ENCODE results near the gene RAP2A.

The RAP2A gene

GRCh38 chr13:97433727-97434396, at the start of gene RAP2A:
RAP2A (plus strand) TSS chr13:97434169; CDS start chr13:97434471, 302 bp downstream.
- peak; percentile 70 for DNase-seq (ENCODE audit: low spot score)

DNA sequence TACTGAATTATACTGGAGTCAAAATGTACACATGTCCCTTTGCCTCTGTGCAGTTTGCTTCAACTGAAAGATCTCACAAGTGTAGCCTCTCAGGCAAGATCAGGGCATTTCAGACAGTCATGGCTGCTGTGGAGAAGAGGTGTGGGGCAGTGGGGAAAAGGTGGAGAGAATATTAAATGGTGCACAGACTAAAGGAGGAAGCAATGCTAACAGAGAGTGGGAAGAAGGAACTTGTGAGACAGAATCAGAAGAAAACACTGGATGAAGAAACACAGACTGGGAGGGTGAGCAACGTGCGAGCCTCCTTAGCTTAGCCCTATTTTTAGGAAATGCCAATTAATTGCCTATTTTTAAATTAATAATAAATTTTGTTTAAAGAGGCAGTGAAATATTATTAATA, 49.6 kb upstream of the RAP2A start:
- no peak for DNase-seq (ENCODE audit: low spot score)

- no peak for DNase-seq (ENCODE audit: low spot score)
These were observed 48.8 kb upstream of the RAP2A start for GRCh38 chr13:97385146-97385545.

GRCh38 chr13:97385854-97386253, 48.1 kb upstream of the RAP2A start:
- no peak for DNase-seq (ENCODE audit: low spot score)

DNA sequence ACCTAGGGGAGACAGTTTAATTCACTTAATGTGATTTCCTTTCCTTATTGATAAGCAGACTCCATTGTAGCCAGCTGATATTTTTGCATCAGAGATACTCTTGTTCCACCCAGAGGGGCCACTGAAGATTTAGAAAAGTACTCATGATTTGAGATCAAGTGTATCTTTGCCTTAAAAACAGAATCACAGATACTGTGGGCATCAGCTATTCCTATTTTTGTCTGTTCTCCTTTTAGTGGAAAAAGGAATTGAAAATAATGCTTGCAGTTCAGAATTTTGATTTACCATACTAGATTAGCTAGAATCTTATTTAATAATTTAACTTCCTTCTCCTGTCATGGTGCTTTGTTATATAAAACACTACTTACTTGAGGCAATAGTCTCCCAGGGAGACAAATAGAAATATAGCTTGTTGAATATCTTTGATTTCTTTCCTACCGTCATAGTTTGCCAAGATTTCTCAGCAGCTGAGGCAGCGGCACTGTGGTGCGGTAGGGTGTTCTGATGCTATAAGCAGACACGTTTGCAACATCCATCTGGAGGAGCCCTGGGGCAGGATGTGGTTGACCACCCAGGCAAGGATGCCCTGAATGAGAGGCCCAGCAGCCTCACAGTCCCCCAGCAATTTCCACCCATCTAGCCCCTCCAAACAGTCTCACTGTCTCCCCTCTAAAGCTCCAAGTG, 47.0 kb upstream of the RAP2A start:
- no peak for DNase-seq (ENCODE audit: low spot score)

- no peak for DNase-seq (ENCODE audit: low spot score)
These were observed 46.5 kb upstream of the RAP2A start for GRCh38 chr13:97387485-97387839.

DNA sequence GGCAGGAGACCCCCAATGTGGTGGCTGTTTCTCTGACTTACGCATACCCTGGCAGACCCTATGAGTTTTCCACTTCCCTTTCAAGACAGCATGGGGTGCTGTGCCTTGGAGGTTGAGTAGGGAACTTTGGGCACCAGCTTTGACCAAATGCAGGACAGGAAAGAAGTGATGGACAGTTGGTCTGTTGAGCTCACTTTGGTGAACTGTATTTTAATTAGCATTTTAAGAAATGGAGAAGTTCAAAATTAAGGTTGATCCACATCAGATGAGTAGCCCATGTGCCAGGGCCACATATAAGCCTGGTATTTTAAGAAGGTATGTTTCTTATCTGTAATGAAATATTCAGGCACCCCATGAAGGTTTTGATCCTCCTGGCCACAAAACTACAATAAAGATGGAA, 46.1 kb upstream of the RAP2A start:
- no peak for DNase-seq (ENCODE audit: low spot score)

DNA sequence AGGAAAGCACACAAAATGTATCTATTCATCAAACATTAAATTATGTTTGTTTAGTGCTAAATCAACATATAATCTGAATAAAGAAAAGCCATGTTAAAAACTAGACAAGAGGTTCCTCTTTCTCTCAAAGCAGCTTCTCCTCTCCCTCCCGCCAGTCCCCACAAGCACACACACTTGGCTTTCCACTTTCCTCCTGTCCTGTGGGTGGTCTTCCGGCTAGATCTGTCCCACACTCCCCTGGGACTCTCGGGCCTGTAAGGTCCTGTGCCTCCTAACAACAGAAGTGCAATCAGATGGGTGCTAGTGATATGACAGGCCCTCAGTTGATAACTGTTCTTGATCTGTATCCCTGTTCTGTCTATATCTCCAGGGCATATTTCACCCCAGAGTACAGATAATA, 45.6 kb upstream of the RAP2A start:
- no peak for DNase-seq (ENCODE audit: low spot score)

DNA sequence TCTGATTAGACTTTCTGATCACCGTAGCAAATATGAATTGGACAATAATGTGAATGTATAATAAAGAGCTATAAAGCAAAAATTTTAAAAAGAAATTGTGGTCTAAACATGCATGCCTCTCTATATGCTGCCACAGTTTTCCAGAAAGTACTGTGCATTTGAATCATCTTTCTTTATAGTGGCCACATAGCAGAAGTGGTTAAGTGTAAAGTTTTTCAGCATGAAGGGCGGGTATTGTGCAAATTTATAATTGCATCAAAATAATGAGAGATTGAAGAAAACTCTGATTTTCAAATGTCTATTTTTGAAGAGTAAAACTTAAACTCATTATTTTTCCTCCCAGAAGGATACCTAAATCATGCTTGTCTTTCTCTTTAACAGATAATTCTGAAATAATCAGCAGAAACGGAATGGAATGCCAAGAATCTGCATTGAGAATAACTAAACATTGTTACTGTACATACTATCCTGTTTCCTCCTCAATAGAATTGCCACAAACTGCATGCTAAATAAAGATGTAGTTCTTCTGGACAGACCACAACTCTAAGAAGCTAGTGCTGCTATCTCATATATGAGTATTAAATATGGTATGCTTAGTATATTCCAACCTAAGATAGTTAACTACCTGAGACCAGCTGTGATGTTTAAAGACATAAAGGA, 42.9 kb upstream of the RAP2A start:
- peak; percentile 27 for DNase-seq (ENCODE audit: low spot score)

GRCh38 chr13:97392020-97392419, 41.9 kb upstream of the RAP2A start:
- no peak for DNase-seq (ENCODE audit: low spot score)

DNA sequence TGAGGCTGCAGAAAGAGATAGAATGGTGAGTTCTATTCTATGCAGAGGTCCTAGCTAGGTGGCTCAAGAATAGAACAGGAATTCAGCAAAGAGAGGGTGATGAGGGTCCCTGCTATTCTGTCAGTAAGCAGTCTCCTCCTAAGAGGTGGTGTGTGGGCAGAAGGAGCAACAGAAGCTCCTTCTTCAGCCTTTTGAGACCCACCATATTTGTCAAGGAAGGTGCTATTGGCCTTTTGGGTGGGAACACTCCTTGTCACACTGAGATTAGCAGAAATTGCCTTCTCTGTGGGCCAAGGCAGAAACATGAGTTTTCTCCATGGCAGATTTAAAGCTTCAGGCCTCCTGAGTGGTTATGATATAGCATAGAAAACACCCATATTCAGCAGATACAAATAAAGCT, 39.4 kb upstream of the RAP2A start:
- no peak for DNase-seq (ENCODE audit: low spot score)

DNA sequence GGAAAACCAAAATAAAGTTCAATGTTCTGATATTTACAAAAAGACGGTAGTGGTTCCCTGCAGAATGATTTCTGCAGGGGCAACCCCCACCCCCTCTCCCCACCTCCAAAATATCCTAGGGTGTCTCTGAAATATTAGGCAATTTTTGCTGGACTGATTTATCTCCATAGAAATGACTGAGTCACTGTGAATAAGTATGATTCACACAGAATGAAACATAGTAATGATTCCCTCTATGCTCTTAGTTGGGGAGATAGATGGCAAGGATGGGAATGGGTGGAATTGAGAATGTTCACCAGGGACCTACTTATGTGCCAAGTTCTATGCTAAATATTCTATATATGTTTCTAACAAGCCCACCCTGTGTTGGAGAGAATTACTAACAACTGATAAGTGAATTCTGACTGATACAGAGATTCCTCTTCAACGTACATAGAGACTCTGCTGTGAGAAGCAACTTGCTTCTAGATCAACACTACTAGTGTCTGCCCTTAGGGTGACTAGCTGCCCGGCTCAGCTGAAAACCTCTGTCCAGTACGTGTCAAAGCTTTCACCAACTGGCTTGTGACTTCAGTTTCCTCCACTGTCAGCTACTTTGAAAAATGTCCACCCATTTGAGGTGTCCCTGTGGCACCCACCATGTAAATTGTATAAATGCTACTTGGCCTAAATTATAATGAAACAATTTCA, 38.4 kb upstream of the RAP2A start:
- no peak for DNase-seq (ENCODE audit: low spot score)

- no peak for DNase-seq (ENCODE audit: low spot score)
These were observed 36.7 kb upstream of the RAP2A start for GRCh38 chr13:97397267-97397666.

GRCh38 chr13:97401421-97401820, 32.5 kb upstream of the RAP2A start:
- no peak for DNase-seq (ENCODE audit: low spot score)

- DNase-seq (ENCODE audit: low spot score) = no peak
These were observed 29.8 kb upstream of the RAP2A start for GRCh38 chr13:97403893-97404750.

- DNase-seq (ENCODE audit: low spot score) = no peak
These were observed 26.4 kb upstream of the RAP2A start for GRCh38 chr13:97407540-97407939.

- no peak for DNase-seq (ENCODE audit: low spot score)
These were observed 25.0 kb upstream of the RAP2A start for GRCh38 chr13:97408938-97409337.

- DNase-seq (ENCODE audit: low spot score) = no peak
These were observed 22.0 kb upstream of the RAP2A start for GRCh38 chr13:97411984-97412383.

- no peak for DNase-seq (ENCODE audit: low spot score)
These were observed 20.3 kb upstream of the RAP2A start for GRCh38 chr13:97413694-97414093.

GRCh38 chr13:97414392-97414791, 19.6 kb upstream of the RAP2A start:
- peak; percentile 85 for DNase-seq (ENCODE audit: low spot score)

- DNase-seq (ENCODE audit: low spot score) = no peak
These were observed 16.3 kb upstream of the RAP2A start for GRCh38 chr13:97417698-97418097.

Measured in COLO829 (cell line).